ENCODE measurements around the gene SCN11A. TPM values are rescaled to one million over a fixed set of nuclear protein-coding genes. Genes with fewer than 3 reads are reported as not detected.
A peak's percentile ranks its signal among the peaks of the same experiment; 100 is the strongest.

SCN11A gene
- total RNA-seq (under 1 TPM; 0.08 to 0.14 TPM), polyA plus RNA-seq (under 1 TPM; 0.06 to 0.18 TPM)

DNA sequence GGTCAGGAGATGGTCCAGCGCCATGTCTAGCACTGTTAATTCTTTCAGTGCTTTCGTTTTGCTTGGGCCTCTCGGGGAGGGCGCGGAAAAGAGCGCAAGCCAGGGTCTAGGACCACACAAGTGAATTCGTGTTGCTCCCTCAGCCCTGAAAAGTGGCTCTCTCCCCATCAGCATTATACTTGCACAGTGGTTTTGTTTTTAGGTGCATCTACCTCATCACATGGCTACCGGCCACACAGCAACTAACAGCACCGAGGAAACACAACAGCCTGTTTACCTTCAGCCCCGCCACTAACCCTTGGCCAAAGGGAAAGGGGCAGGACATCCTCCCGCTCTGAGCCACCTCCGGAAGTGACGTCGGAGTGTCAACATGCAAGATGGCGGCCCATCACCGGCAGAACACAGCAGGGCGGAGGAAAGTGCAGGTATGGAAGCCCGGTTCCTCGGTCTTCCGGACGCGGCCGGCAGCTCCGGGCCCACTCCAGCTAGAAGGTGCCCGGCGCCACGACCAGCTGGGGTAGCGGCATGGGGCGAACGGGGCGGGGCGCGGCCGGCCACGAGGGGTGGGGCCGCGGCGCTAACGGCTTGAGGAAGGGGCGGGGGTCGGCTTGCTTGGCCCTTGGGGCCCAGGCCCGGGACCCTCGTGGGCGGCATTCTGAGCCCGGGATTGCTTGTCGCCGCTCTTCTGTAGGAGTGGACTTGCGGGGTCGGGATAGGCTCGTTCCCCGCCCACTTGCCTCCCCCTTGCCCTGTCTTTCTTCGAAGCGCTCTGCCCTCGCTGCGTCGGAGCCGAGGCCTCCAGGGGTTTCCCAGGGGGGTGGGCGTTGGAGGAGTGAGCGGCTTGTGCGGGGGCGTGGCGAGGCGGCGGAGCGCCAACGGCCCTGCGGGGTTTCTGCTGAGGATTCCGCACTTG, at the start of gene SCN11A, which contains the start of gene WDR48:
SCN11A (minus strand) TSS at position 296 of the 913 bp plus-strand sequence. CDS start 101,582 bp downstream, outside the sequence.
WDR48 (plus strand) TSS at position 368 of the 913 bp plus-strand sequence; CDS start at position 378, 10 bp downstream.
- under 1% methylated on average over 68 of the region's 68 CpGs for WGBS
- DNase-seq (ENCODE audit: low spot score), result peak; percentile 93
- no peaks in the 10 kb centered on the region for H3K9me3 ChIP-seq (ENCODE audit: control insufficient read depth in 4 of 4, low read length in 3 of 4)
- TF ChIP-seq ATF3 (IDR thresholded peaks at IDR 0.05) (no peak), HNF4G (IDR thresholded peaks at IDR 0.05) (no peak), JUND (IDR thresholded peaks at IDR 0.05) (no peak), RAD21 (IDR thresholded peaks at IDR 0.05) (peak in 1 of 2 donors; percentile 12), GABPA (IDR thresholded peaks at IDR 0.05 in 1 of 2, conservative IDR thresholded peaks at IDR 0.05 in 1 of 2) (peak; percentile 89 to 98), REST (IDR thresholded peaks at IDR 0.05) (peak; percentile 85), FOXA1 (IDR thresholded peaks at IDR 0.05) (peak; percentile 99), YY1 (IDR thresholded peaks at IDR 0.05) (peak; percentile 99), FOXA2 (IDR thresholded peaks at IDR 0.05) (peak; percentile 99), RXRA (IDR thresholded peaks at IDR 0.05) (peak; percentile 69 to 74), CTCF (IDR thresholded peaks at IDR 0.05; ENCODE audit: low read depth, low read length, missing input control) (no peak), EGR1 (IDR thresholded peaks at IDR 0.05; ENCODE audit: low read depth in 2 of 2) (no peak), HNF4A (conservative IDR thresholded peaks at IDR 0.05) (peak; percentile 53 to 68), SP1 (IDR thresholded peaks at IDR 0.05) (peak; percentile 78), NR2F2 (IDR thresholded peaks at IDR 0.05) (peak; percentile 31), TAF1 (conservative IDR thresholded peaks at IDR 0.05) (peak; percentile 85)
- TF ChIP-seq, protein P1, sequence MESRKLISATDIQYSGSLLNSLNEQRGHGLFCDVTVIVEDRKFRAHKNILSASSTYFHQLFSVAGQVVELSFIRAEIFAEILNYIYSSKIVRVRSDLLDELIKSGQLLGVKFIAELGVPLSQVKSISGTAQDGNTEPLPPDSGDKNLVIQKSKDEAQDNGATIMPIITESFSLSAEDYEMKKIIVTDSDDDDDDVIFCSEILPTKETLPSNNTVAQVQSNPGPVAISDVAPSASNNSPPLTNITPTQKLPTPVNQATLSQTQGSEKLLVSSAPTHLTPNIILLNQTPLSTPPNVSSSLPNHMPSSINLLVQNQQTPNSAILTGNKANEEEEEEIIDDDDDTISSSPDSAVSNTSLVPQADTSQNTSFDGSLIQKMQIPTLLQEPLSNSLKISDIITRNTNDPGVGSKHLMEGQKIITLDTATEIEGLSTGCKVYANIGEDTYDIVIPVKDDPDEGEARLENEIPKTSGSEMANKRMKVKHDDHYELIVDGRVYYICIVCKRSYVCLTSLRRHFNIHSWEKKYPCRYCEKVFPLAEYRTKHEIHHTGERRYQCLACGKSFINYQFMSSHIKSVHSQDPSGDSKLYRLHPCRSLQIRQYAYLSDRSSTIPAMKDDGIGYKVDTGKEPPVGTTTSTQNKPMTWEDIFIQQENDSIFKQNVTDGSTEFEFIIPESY (IDR thresholded peaks at IDR 0.05), result no peak
- TF ChIP-seq, protein P2, sequence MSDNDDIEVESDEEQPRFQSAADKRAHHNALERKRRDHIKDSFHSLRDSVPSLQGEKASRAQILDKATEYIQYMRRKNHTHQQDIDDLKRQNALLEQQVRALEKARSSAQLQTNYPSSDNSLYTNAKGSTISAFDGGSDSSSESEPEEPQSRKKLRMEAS (IDR thresholded peaks at IDR 0.05), result peak; percentile 79
- peak within 1 kb of the TSS; percentile 90 to 94 for H3K9ac ChIP-seq (ENCODE audit: low read depth in 1 of 2, low read length in 2 of 2)
- no peaks in the 10 kb centered on the region for H3K36me3 ChIP-seq (ENCODE audit: control insufficient read depth in 4 of 4, insufficient read depth in 3 of 4, low read depth in 1 of 4, low read length in 3 of 4)
- peak within 1 kb of the TSS; percentile 83 to 92 (median 86) for H3K4me3 ChIP-seq (ENCODE audit: low read depth in 1 of 3, low read length in 3 of 3)
- no peaks in the 10 kb centered on the region for H3K27me3 ChIP-seq (ENCODE audit: control insufficient read depth in 4 of 4, insufficient read depth in 4 of 4, low read length in 3 of 4)
- peak within 1 kb of the TSS; percentile 93 to 95 for H3K27ac ChIP-seq (ENCODE audit: low read depth in 1 of 2, low read length in 2 of 2)
- H3K4me1 ChIP-seq (ENCODE audit: control insufficient read depth in 4 of 4, insufficient read depth in 4 of 4, low read length in 3 of 4), result peaks cover 0 to 20% (median 14%) of the 10 kb centered on the region in 4 donors

Data from liver (tissue), 9 donors.